ENCODE data around the gene ZXDC. TPM values are rescaled to one million over a fixed set of nuclear protein-coding genes. Genes with fewer than 3 reads are reported as not detected.

ZXDC gene
- total RNA-seq, 1 experiment from 2014 or later, result 9.6 TPM

GRCh38 chr3:126447456-126448106, 28.1 kb downstream of the ZXDC start:
- DNase-seq (ENCODE audit: low read depth), result no peak
- in situ Hi-C loops (cut with HindIII; ENCODE audit: low pct_unique_long_range_greater_than_20kb, low sequenced_read_pairs), result no loop called here

GRCh38 chr3:126446791-126447190, 28.9 kb downstream of the ZXDC start:
- no peak for DNase-seq (ENCODE audit: low read depth)
- in situ Hi-C loops (cut with HindIII; ENCODE audit: low pct_unique_long_range_greater_than_20kb, low sequenced_read_pairs), result no loop called here

GRCh38 chr3:126446301-126446700, 29.4 kb downstream of the ZXDC start:
- no peak for DNase-seq (ENCODE audit: low read depth)
- in situ Hi-C loops (cut with HindIII; ENCODE audit: low pct_unique_long_range_greater_than_20kb, low sequenced_read_pairs), result no loop called here

- DNase-seq (ENCODE audit: low read depth), result no peak
- in situ Hi-C loops (cut with HindIII; ENCODE audit: low pct_unique_long_range_greater_than_20kb, low sequenced_read_pairs), result no loop called here
Measured at GRCh38 chr3:126445506-126445905, 30.2 kb downstream of the ZXDC start.

- DNase-seq (ENCODE audit: low read depth), result no peak
- in situ Hi-C loops (cut with HindIII; ENCODE audit: low pct_unique_long_range_greater_than_20kb, low sequenced_read_pairs), result no loop called here
Measured at GRCh38 chr3:126442856-126443242, 32.8 kb downstream of the ZXDC start.

GRCh38 chr3:126442094-126442855, 33.4 kb downstream of the ZXDC start:
- no peak for DNase-seq (ENCODE audit: low read depth)
- in situ Hi-C loops (cut with HindIII; ENCODE audit: low pct_unique_long_range_greater_than_20kb, low sequenced_read_pairs), result no loop called here

GRCh38 chr3:126441256-126441880, 34.3 kb downstream of the ZXDC start:
- no peak for DNase-seq (ENCODE audit: low read depth)
- in situ Hi-C loops (cut with HindIII; ENCODE audit: low pct_unique_long_range_greater_than_20kb, low sequenced_read_pairs), result no loop called here

- in situ Hi-C loops (cut with HindIII; ENCODE audit: low pct_unique_long_range_greater_than_20kb, low sequenced_read_pairs), result no loop called here
- no peak for DNase-seq (ENCODE audit: low read depth)
Measured at GRCh38 chr3:126440709-126440995, 35.0 kb downstream of the ZXDC start.

GRCh38 chr3:126439968-126440708, 35.6 kb downstream of the ZXDC start:
- no peak for DNase-seq (ENCODE audit: low read depth)
- in situ Hi-C loops (cut with HindIII; ENCODE audit: low pct_unique_long_range_greater_than_20kb, low sequenced_read_pairs), result no loop called here

GRCh38 chr3:126439346-126439967, 36.2 kb downstream of the ZXDC start:
- no peak for DNase-seq (ENCODE audit: low read depth)
- in situ Hi-C loops (cut with HindIII; ENCODE audit: low pct_unique_long_range_greater_than_20kb, low sequenced_read_pairs), result no loop called here

- in situ Hi-C loops (cut with HindIII; ENCODE audit: low pct_unique_long_range_greater_than_20kb, low sequenced_read_pairs), result no loop called here
- no peak for DNase-seq (ENCODE audit: low read depth)
Measured at GRCh38 chr3:126438746-126439145, 36.9 kb downstream of the ZXDC start.

GRCh38 chr3:126438186-126438585, 37.5 kb downstream of the ZXDC start:
- no peak for DNase-seq (ENCODE audit: low read depth)
- in situ Hi-C loops (cut with HindIII; ENCODE audit: low pct_unique_long_range_greater_than_20kb, low sequenced_read_pairs), result no loop called here

GRCh38 chr3:126436826-126437717, 38.6 kb downstream of the ZXDC start:
- no peak for DNase-seq (ENCODE audit: low read depth)
- in situ Hi-C loops (cut with HindIII; ENCODE audit: low pct_unique_long_range_greater_than_20kb, low sequenced_read_pairs), result no loop called here

- in situ Hi-C loops (cut with HindIII; ENCODE audit: low pct_unique_long_range_greater_than_20kb, low sequenced_read_pairs), result no loop called here
- no peak for DNase-seq (ENCODE audit: low read depth)
Measured at GRCh38 chr3:126435456-126436315, 40.0 kb downstream of the ZXDC start.

GRCh38 chr3:126434931-126435411, 40.7 kb downstream of the ZXDC start:
- in situ Hi-C loops (cut with HindIII; ENCODE audit: low pct_unique_long_range_greater_than_20kb, low sequenced_read_pairs), result no loop called here
- DNase-seq (ENCODE audit: low read depth), result no peak

GRCh38 chr3:126434264-126434590, 41.5 kb downstream of the ZXDC start:
- in situ Hi-C loops (cut with HindIII; ENCODE audit: low pct_unique_long_range_greater_than_20kb, low sequenced_read_pairs), result no loop called here
- no peak for DNase-seq (ENCODE audit: low read depth)
